GM21528 (cell line): ENCODE measurements around the gene CYTH2.

Experiments used
- ATAC-seq: cut with Tn5 transposase; IDR thresholded peaks from one replicate; pipeline ENCODE4 v1.9.1; 2021; ENCODE audit warnings: mild to moderate bottlenecking, moderate library complexity; ENCODE audit not compliant: unreplicated experiment, low FRiP score

Gene CYTH2

GRCh38 chr19:48452289-48453190 lies 16.6 kb upstream of the CYTH2 start:
- no peak for ATAC-seq

GRCh38 chr19:48454150-48454730 lies 14.9 kb upstream of the CYTH2 start:
- ATAC-seq: no peak

- no peak for ATAC-seq
These were observed 13.8 kb upstream of the CYTH2 start, which contains the start of gene KCNJ14 for GRCh38 chr19:48455171-48455907. TSS of gene KCNJ14 (plus strand) at chr19:48455574. CDS start at chr19:48461725, 6,151 bp downstream.

- ATAC-seq: no peak
These were observed 13.1 kb upstream of the CYTH2 start for GRCh38 chr19:48455908-48456562.

GRCh38 chr19:48456864-48457263 lies 12.3 kb upstream of the CYTH2 start:
- no peak for ATAC-seq

GRCh38 chr19:48458016-48458415 lies 11.2 kb upstream of the CYTH2 start:
- ATAC-seq: no peak

GRCh38 chr19:48461651-48461981 lies 7.6 kb upstream of the CYTH2 start:
- ATAC-seq: no peak

- no peak for ATAC-seq
These were observed 7.0 kb upstream of the CYTH2 start for GRCh38 chr19:48461982-48462655.

GRCh38 chr19:48465215-48465614 lies 4.0 kb upstream of the CYTH2 start:
- no peak for ATAC-seq

- no peak for ATAC-seq
These were observed 2.4 kb upstream of the CYTH2 start for GRCh38 chr19:48466561-48467325.

GRCh38 chr19:48468772-48469288 lies 339 bp upstream of the CYTH2 start:
- ATAC-seq: peak; percentile 88

- ATAC-seq: no peak
These were observed 938 bp downstream of the CYTH2 start for GRCh38 chr19:48469934-48470680.

- ATAC-seq: no peak
These were observed 1.7 kb downstream of the CYTH2 start for GRCh38 chr19:48470856-48471255.

GRCh38 chr19:48471836-48472235 lies 2.7 kb downstream of the CYTH2 start:
- ATAC-seq: no peak

GRCh38 chr19:48473161-48473966 lies 4.2 kb downstream of the CYTH2 start:
- ATAC-seq: no peak

- ATAC-seq: no peak
These were observed 5.0 kb downstream of the CYTH2 start for GRCh38 chr19:48474084-48474592.

- no peak for ATAC-seq
These were observed 6.3 kb downstream of the CYTH2 start for GRCh38 chr19:48475369-48476068.
